Measurements from ENCODE around the gene GOLGA2. TPM values are rescaled to one million over a fixed set of nuclear protein-coding genes. Genes with fewer than 3 reads are reported as not detected.

Gene GOLGA2
- total RNA-seq, 1 experiment from 2014 or later: 87.0 TPM

DNA sequence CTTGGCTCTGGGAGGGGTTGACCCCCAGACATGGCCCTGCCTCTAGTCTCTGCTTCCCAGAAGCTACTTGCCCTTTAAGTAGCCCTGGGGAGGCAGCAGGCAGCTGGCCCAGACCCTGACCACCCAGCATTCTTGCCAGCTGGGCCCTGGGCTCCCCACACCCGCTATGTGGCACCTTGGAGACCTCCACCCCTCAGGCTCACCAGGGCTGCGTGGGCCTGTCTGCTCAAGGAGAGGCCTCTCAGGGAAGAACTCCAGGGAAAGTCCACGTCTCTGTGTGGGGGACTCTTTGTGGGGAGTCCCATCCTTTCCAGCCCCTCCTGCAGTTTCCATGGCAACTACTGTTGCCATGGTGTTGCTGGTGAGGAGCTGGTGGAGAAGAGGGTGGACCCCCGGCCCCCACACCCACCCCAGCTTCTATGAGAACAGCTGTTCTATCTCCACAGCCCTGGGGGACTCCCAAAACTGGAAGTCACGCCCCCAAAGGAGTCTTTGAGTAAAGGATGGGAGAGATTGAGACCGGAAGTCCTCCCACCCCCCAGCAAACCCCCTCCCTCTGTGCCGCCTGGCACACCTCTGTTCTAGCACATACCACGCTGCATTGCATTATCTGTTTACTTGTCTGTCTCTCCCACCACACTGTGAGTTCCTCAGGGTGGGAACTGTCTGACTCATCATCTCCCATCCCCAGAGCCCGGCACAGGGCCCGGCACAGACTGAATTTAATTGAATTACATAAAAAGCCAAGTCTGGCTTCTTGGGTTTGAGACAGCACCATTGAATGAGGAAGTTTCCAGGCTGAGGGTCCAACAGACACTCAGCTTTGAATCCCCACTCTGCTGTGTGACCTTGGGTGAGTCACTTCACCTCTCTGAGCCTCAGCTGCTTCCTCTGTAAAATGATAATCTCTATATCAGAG is 60.1 kb downstream of the GOLGA2 start:
- TF ChIP-seq, protein P1, sequence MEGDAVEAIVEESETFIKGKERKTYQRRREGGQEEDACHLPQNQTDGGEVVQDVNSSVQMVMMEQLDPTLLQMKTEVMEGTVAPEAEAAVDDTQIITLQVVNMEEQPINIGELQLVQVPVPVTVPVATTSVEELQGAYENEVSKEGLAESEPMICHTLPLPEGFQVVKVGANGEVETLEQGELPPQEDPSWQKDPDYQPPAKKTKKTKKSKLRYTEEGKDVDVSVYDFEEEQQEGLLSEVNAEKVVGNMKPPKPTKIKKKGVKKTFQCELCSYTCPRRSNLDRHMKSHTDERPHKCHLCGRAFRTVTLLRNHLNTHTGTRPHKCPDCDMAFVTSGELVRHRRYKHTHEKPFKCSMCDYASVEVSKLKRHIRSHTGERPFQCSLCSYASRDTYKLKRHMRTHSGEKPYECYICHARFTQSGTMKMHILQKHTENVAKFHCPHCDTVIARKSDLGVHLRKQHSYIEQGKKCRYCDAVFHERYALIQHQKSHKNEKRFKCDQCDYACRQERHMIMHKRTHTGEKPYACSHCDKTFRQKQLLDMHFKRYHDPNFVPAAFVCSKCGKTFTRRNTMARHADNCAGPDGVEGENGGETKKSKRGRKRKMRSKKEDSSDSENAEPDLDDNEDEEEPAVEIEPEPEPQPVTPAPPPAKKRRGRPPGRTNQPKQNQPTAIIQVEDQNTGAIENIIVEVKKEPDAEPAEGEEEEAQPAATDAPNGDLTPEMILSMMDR (conservative IDR thresholded peaks at IDR 0.05; ENCODE audit: low read depth, low read length): no peak
- no peaks in the 10 kb centered on the region for H3K27me3 ChIP-seq (replicated peaks; ENCODE audit: insufficient read depth, low read depth, low read length, poor library complexity)
- H3K9me3 ChIP-seq (ENCODE audit: low read depth, low read length, poor library complexity, severe bottlenecking): no peaks in the 10 kb centered on the region
- no peaks in the 10 kb centered on the region for H3K36me3 ChIP-seq (ENCODE audit: insufficient read depth, low read length, poor library complexity, severe bottlenecking)
- no TSS peak for BruUV-seq (replicated peaks)
- no peak overlapping the region for H3K4me3 ChIP-seq (ENCODE audit: low read depth, low read length, poor library complexity, severe bottlenecking)
- intact Hi-C loops (cut with micrococcal nuclease; ENCODE audit: unreplicated experiment): no loop called here
- peak; percentile 67 for DNase-seq (ENCODE audit: low spot score)
- H3K27ac ChIP-seq (ENCODE audit: low read depth, low read length, poor library complexity, severe bottlenecking): peak overlapping the region; percentile 19
- H3K4me1 ChIP-seq (ENCODE audit: insufficient read depth, low read length, poor library complexity, severe bottlenecking): peaks cover 22% of the 10 kb centered on the region
- CTCF ChIA-PET: no interaction called here
- POLR2A ChIA-PET (ENCODE audit: low non-redundant PET): no interaction called here

DNA sequence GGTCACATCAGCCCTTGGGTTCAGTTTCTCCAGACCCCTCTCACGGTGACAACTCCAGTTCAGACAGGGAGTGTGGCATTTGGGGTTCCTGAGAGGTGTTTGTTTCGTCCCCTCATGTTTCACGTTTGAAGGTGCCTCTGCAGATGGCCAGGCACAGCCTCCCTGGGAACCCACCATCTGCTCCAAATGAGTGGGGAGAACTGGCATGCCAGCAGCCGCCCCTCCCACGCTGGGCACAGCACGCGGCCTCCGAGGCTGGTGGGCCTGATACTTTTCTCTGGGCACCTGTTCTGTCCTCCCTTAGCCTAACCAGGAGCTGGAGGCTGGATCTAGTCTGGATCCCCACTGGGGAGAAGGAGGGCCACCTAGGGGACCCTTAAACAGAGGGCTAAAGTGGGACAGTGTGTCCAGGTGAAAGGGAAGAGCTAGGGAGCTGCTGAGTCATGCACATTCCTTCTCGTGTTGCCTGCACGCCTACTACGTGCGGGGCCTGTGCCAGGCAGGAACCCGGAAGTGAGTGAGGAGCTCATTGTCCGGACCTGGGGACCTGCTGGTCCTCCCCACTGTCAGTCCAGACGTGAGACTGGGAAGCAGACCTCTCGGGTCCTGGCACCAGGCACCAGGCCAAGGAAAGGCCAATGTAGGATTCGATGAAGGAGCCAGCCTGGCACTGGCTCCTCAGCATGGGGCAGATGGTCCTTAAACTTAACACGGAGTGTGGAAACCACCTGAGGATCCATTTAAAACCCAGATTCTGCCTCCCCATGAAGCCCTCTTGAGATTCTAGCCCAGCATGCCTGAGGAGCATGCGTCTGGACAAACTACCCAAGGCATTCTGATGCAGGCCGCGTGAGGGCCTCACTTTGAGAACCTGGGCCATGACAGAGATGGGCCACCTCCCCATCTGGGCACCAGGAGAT is 61.0 kb downstream of the GOLGA2 start:
- Histone ChIP-seq H3K27ac (ENCODE audit: low read depth, low read length, poor library complexity, severe bottlenecking) (peak overlapping the region; percentile 50), H3K27me3 (replicated peaks; ENCODE audit: insufficient read depth, low read depth, low read length, poor library complexity) (no peaks in the 10 kb centered on the region), H3K9me3 (ENCODE audit: low read depth, low read length, poor library complexity, severe bottlenecking) (no peaks in the 10 kb centered on the region), H3K36me3 (ENCODE audit: insufficient read depth, low read length, poor library complexity, severe bottlenecking) (no peaks in the 10 kb centered on the region), H3K4me1 (ENCODE audit: insufficient read depth, low read length, poor library complexity, severe bottlenecking) (peaks cover 22% of the 10 kb centered on the region), H3K4me3 (ENCODE audit: low read depth, low read length, poor library complexity, severe bottlenecking) (no peak overlapping the region)
- POLR2A ChIA-PET (ENCODE audit: low non-redundant PET): no interaction called here
- BruUV-seq (replicated peaks): no TSS peak
- CTCF ChIA-PET: no interaction called here
- intact Hi-C loops (cut with micrococcal nuclease; ENCODE audit: unreplicated experiment): no loop called here
- TF ChIP-seq, protein P1 (conservative IDR thresholded peaks at IDR 0.05; ENCODE audit: low read depth, low read length): no peak
- TF ChIP-seq EZH2 (IDR thresholded peaks at IDR 0.05; ENCODE audit: borderline replicate concordance, low read depth, low read length, poor library complexity, severe bottlenecking): no peak
- DNase-seq (ENCODE audit: low spot score): no peak

DNA sequence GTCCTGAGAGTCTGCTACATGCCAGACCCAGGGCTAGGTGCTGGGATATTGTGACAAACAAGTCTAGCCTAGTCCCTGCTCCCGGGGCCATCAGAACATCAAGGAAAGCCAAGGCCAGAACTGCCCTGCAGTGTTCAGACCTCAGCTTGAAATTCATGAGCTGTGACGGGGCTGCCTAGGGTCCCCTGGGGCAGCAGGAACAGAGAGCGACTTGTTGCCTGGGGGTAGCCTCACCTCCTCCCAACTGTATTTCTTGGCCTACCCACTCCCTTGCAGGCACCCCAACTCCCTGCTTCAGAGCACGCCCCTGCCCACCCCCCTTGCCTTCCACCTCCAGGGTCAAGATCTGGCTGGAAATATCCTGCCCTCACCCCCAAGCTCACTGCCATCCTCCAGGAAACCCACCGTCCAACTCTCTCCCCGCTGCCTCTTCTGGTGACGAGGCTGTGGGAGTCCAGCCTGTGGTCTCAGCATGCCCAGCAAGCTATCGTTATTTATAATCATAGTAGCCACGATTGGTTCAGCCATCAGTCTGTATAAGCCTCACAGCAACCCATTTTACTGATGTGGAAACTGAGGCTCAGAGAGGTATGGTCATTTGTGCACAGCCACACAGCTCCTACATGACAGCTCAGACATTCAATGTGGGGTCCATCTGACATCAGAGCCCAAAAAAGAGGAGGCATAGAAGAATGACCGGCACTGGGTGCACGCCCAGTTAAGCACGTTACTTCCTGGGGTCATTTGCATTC is 61.9 kb downstream of the GOLGA2 start:
- no TSS peak for BruUV-seq (replicated peaks)
- no peak for TF ChIP-seq EZH2 (IDR thresholded peaks at IDR 0.05; ENCODE audit: borderline replicate concordance, low read depth, low read length, poor library complexity, severe bottlenecking)
- TF ChIP-seq, protein P1 (conservative IDR thresholded peaks at IDR 0.05; ENCODE audit: low read depth, low read length): no peak

More for the DNA sequence above, 61.9 kb downstream of the GOLGA2 start:
- H3K27me3 ChIP-seq (replicated peaks; ENCODE audit: insufficient read depth, low read depth, low read length, poor library complexity): no peaks in the 10 kb centered on the region
- intact Hi-C loops (cut with micrococcal nuclease; ENCODE audit: unreplicated experiment): no loop called here
- POLR2A ChIA-PET (ENCODE audit: low non-redundant PET): no interaction called here
- CTCF ChIA-PET: no interaction called here
- H3K4me1 ChIP-seq (ENCODE audit: insufficient read depth, low read length, poor library complexity, severe bottlenecking): peaks cover 17% of the 10 kb centered on the region
- H3K9me3 ChIP-seq (ENCODE audit: low read depth, low read length, poor library complexity, severe bottlenecking): no peaks in the 10 kb centered on the region
- DNase-seq (ENCODE audit: low spot score): no peak
- no peak overlapping the region for H3K27ac ChIP-seq (ENCODE audit: low read depth, low read length, poor library complexity, severe bottlenecking)
- no peak overlapping the region for H3K4me3 ChIP-seq (ENCODE audit: low read depth, low read length, poor library complexity, severe bottlenecking)
- no peaks in the 10 kb centered on the region for H3K36me3 ChIP-seq (ENCODE audit: insufficient read depth, low read length, poor library complexity, severe bottlenecking)

Measured in A673 (cell line).